ENCODE measurements around the gene HESX1. TPM values are rescaled to one million over a fixed set of nuclear protein-coding genes. Genes with fewer than 3 reads are reported as not detected.

The HESX1 gene
- polyA plus RNA-seq, 1 donor, result 1.5 TPM

- 70% methylated on average over 2 of the region's 3 CpGs for WGBS (ENCODE audit: insufficient coverage, low lambda C conversion rate)
- H3K9me3 ChIP-seq (ENCODE audit: control insufficient read depth, low read depth, low read length), result no peaks in the 10 kb centered on the region
- H3K4me1 ChIP-seq (ENCODE audit: control insufficient read depth, insufficient read depth, low read length), result no peaks in the 10 kb centered on the region
- H3K27ac ChIP-seq (ENCODE audit: low read length), result no peak overlapping the region
- H3K4me3 ChIP-seq (ENCODE audit: low read length), result no peak overlapping the region
- DNase-seq, result no peak
- peaks cover 18% of the 10 kb centered on the region for H3K27me3 ChIP-seq (ENCODE audit: control insufficient read depth, insufficient read depth, low read length)
- no peaks in the 10 kb centered on the region for H3K36me3 ChIP-seq (ENCODE audit: control insufficient read depth, insufficient read depth, low read length)
These were observed 30.7 kb downstream of the HESX1 start for GRCh38 chr3:57169108-57169507.

GRCh38 chr3:57168151-57168550, 31.6 kb downstream of the HESX1 start:
- no CpG with 5 or more reads among the region's 2 CpGs for WGBS (ENCODE audit: insufficient coverage, low lambda C conversion rate)
- Histone ChIP-seq H3K9me3 (ENCODE audit: control insufficient read depth, low read depth, low read length) (no peaks in the 10 kb centered on the region), H3K27me3 (ENCODE audit: control insufficient read depth, insufficient read depth, low read length) (peaks cover 23% of the 10 kb centered on the region), H3K4me3 (ENCODE audit: low read length) (no peak overlapping the region), H3K36me3 (ENCODE audit: control insufficient read depth, insufficient read depth, low read length) (no peaks in the 10 kb centered on the region), H3K4me1 (ENCODE audit: control insufficient read depth, insufficient read depth, low read length) (no peaks in the 10 kb centered on the region), H3K27ac (ENCODE audit: low read length) (no peak overlapping the region)
- DNase-seq, result no peak

GRCh38 chr3:57166660-57167059, 33.1 kb downstream of the HESX1 start:
- H3K4me1 ChIP-seq (ENCODE audit: control insufficient read depth, insufficient read depth, low read length), result no peaks in the 10 kb centered on the region
- no peaks in the 10 kb centered on the region for H3K9me3 ChIP-seq (ENCODE audit: control insufficient read depth, low read depth, low read length)
- H3K27ac ChIP-seq (ENCODE audit: low read length), result no peak overlapping the region
- WGBS (ENCODE audit: insufficient coverage, low lambda C conversion rate), result no CpG with 5 or more reads among the region's 2 CpGs
- H3K36me3 ChIP-seq (ENCODE audit: control insufficient read depth, insufficient read depth, low read length), result no peaks in the 10 kb centered on the region
- DNase-seq, result no peak
- H3K27me3 ChIP-seq (ENCODE audit: control insufficient read depth, insufficient read depth, low read length), result peaks cover 30% of the 10 kb centered on the region
- H3K4me3 ChIP-seq (ENCODE audit: low read length), result no peak overlapping the region

GRCh38 chr3:57165641-57166040, 34.1 kb downstream of the HESX1 start:
- DNase-seq, result peak in 1 of 2 donors; percentile 52
- H3K4me3 ChIP-seq (ENCODE audit: low read length), result no peak overlapping the region
- whole genome bisulfite sequencing (ENCODE audit: insufficient coverage, low lambda C conversion rate), result no CpG with 5 or more reads among the region's 4 CpGs
- peaks cover 30% of the 10 kb centered on the region for H3K27me3 ChIP-seq (ENCODE audit: control insufficient read depth, insufficient read depth, low read length)
- no peaks in the 10 kb centered on the region for H3K9me3 ChIP-seq (ENCODE audit: control insufficient read depth, low read depth, low read length)
- H3K27ac ChIP-seq (ENCODE audit: low read length), result no peak overlapping the region
- no peaks in the 10 kb centered on the region for H3K4me1 ChIP-seq (ENCODE audit: control insufficient read depth, insufficient read depth, low read length)
- H3K36me3 ChIP-seq (ENCODE audit: control insufficient read depth, insufficient read depth, low read length), result no peaks in the 10 kb centered on the region

- DNase-seq, result peak; percentile 64 to 66
- H3K4me1 ChIP-seq (ENCODE audit: control insufficient read depth, insufficient read depth, low read length), result no peaks in the 10 kb centered on the region
- no peaks in the 10 kb centered on the region for H3K36me3 ChIP-seq (ENCODE audit: control insufficient read depth, insufficient read depth, low read length)
- no peak within 1 kb of the TSS for H3K27ac ChIP-seq (ENCODE audit: low read length)
- peak within 1 kb of the TSS; percentile 48 for H3K4me3 ChIP-seq (ENCODE audit: low read length)
- no CpG with 5 or more reads among the region's 98 CpGs for WGBS (ENCODE audit: insufficient coverage, low lambda C conversion rate)
- peaks cover 30% of the 10 kb centered on the region for H3K27me3 ChIP-seq (ENCODE audit: control insufficient read depth, insufficient read depth, low read length)
- no peaks in the 10 kb centered on the region for H3K9me3 ChIP-seq (ENCODE audit: control insufficient read depth, low read depth, low read length)
These were observed 34.9 kb downstream of the HESX1 start, which contains the start of gene IL17RD for GRCh38 chr3:57164657-57165573. IL17RD (minus strand) TSS chr3:57165353; CDS start chr3:57165286, 67 bp downstream.

GRCh38 chr3:57164217-57164656, 35.5 kb downstream of the HESX1 start:
- Histone ChIP-seq H3K27me3 (ENCODE audit: control insufficient read depth, insufficient read depth, low read length) (peaks cover 30% of the 10 kb centered on the region), H3K27ac (ENCODE audit: low read length) (no peak overlapping the region), H3K36me3 (ENCODE audit: control insufficient read depth, insufficient read depth, low read length) (no peaks in the 10 kb centered on the region), H3K4me3 (ENCODE audit: low read length) (peak overlapping the region; percentile 48), H3K4me1 (ENCODE audit: control insufficient read depth, insufficient read depth, low read length) (peaks cover 4% of the 10 kb centered on the region), H3K9me3 (ENCODE audit: control insufficient read depth, low read depth, low read length) (no peaks in the 10 kb centered on the region)
- DNase-seq, result peak in 1 of 2 donors; percentile 42
- WGBS (ENCODE audit: insufficient coverage, low lambda C conversion rate), result no CpG with 5 or more reads among the region's 30 CpGs

GRCh38 chr3:57163751-57164150, 36.0 kb downstream of the HESX1 start:
- no peak overlapping the region for H3K27ac ChIP-seq (ENCODE audit: low read length)
- peaks cover 6% of the 10 kb centered on the region for H3K4me1 ChIP-seq (ENCODE audit: control insufficient read depth, insufficient read depth, low read length)
- no peak for DNase-seq
- H3K4me3 ChIP-seq (ENCODE audit: low read length), result peak overlapping the region; percentile 48
- no peaks in the 10 kb centered on the region for H3K36me3 ChIP-seq (ENCODE audit: control insufficient read depth, insufficient read depth, low read length)
- no peaks in the 10 kb centered on the region for H3K9me3 ChIP-seq (ENCODE audit: control insufficient read depth, low read depth, low read length)
- peaks cover 27% of the 10 kb centered on the region for H3K27me3 ChIP-seq (ENCODE audit: control insufficient read depth, insufficient read depth, low read length)
- no CpG with 5 or more reads among the region's 8 CpGs for whole genome bisulfite sequencing (ENCODE audit: insufficient coverage, low lambda C conversion rate)

GRCh38 chr3:57161915-57162314, 37.9 kb downstream of the HESX1 start:
- Histone ChIP-seq H3K27ac (ENCODE audit: low read length) (no peak overlapping the region), H3K27me3 (ENCODE audit: control insufficient read depth, insufficient read depth, low read length) (peaks cover 24% of the 10 kb centered on the region), H3K36me3 (ENCODE audit: control insufficient read depth, insufficient read depth, low read length) (no peaks in the 10 kb centered on the region), H3K4me3 (ENCODE audit: low read length) (no peak overlapping the region), H3K4me1 (ENCODE audit: control insufficient read depth, insufficient read depth, low read length) (peaks cover 6% of the 10 kb centered on the region), H3K9me3 (ENCODE audit: control insufficient read depth, low read depth, low read length) (no peaks in the 10 kb centered on the region)
- no peak for DNase-seq
- WGBS (ENCODE audit: insufficient coverage, low lambda C conversion rate), result no CpG with 5 or more reads among the region's 1 CpG

GRCh38 chr3:57160765-57161538, 38.8 kb downstream of the HESX1 start:
- peaks cover 21% of the 10 kb centered on the region for H3K27me3 ChIP-seq (ENCODE audit: control insufficient read depth, insufficient read depth, low read length)
- H3K27ac ChIP-seq (ENCODE audit: low read length), result peak overlapping the region; percentile 33
- no peak for DNase-seq

GRCh38 chr3:57160076-57160764, 39.6 kb downstream of the HESX1 start:
- H3K27ac ChIP-seq (ENCODE audit: low read length), result peak overlapping the region; percentile 33

More at GRCh38 chr3:57160765-57161538, 38.8 kb downstream of the HESX1 start:
- peaks cover 6% of the 10 kb centered on the region for H3K4me1 ChIP-seq (ENCODE audit: control insufficient read depth, insufficient read depth, low read length)
- H3K36me3 ChIP-seq (ENCODE audit: control insufficient read depth, insufficient read depth, low read length), result no peaks in the 10 kb centered on the region
- H3K9me3 ChIP-seq (ENCODE audit: control insufficient read depth, low read depth, low read length), result no peaks in the 10 kb centered on the region
- H3K4me3 ChIP-seq (ENCODE audit: low read length), result no peak overlapping the region
- WGBS (ENCODE audit: insufficient coverage, low lambda C conversion rate), result no CpG with 5 or more reads among the region's 5 CpGs

More at GRCh38 chr3:57160076-57160764, 39.6 kb downstream of the HESX1 start:
- H3K4me1 ChIP-seq (ENCODE audit: control insufficient read depth, insufficient read depth, low read length), result peaks cover 6% of the 10 kb centered on the region
- no peak overlapping the region for H3K4me3 ChIP-seq (ENCODE audit: low read length)
- no CpG with 5 or more reads among the region's 8 CpGs for WGBS (ENCODE audit: insufficient coverage, low lambda C conversion rate)
- no peaks in the 10 kb centered on the region for H3K9me3 ChIP-seq (ENCODE audit: control insufficient read depth, low read depth, low read length)
- no peak for DNase-seq
- H3K36me3 ChIP-seq (ENCODE audit: control insufficient read depth, insufficient read depth, low read length), result no peaks in the 10 kb centered on the region
- peaks cover 21% of the 10 kb centered on the region for H3K27me3 ChIP-seq (ENCODE audit: control insufficient read depth, insufficient read depth, low read length)
